ENCODE results near the gene TRAPPC3L.

DNA sequence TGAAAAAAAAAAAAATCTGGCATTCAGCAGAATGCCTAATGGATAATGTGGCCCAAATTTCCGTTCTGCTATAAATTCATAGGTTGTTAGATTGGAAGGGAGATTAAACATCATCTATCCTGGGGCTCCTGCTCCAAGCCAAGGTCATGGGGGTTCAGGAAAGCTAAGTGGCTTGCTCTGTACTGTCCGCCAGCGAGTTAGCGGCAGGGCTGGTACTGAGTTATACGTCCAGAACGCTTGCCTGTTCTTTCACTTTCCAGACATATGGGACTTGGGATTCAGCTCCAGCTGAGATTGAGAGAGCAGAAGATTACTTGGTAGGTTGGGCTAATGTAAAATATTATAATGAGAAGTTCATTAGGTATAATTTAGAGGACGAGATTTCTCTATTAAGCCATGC lies 26.7 kb upstream of the TRAPPC3L start:
- TF ChIP-seq POLR2A (IDR thresholded peaks at IDR 0.05) (no peak), CTCF (IDR thresholded peaks at IDR 0.05) (no peak)
